Muscle of arm (tissue), 12 donors: ENCODE measurements around the gene B3GNT4. TPM values are rescaled to one million over a fixed set of nuclear protein-coding genes. Genes with fewer than 3 reads are reported as not detected.

ENCODE experiments used
- polyA plus RNA-seq, 12 donors: library from polyadenylated mRNA; unstranded; fragments of 120-200 nt; gene quantifications; one replicate each; pipeline ENCODE4 v1.2.1, GENCODE V29; 2013; ENCODE audit not compliant: insufficient read length in 12 of 12

B3GNT4 gene
- polyA plus RNA-seq, 12 donors, result 0.17 to 2.6 (median 0.52) TPM; not detected in 4

Other genes starting within 250 kb of the B3GNT4 start
- gene BCL7A, start 181.8 kb upstream of the B3GNT4 start, polyA plus RNA-seq, result 10 to 100 TPM in 11 of 12 donors, not detected in 1; 13.0 to 22.2 (median 15.7) TPM
- 100 to 1,000 TPM in 1 of 12 donors, 10 to 100 TPM in 11; 19.4 to 228 (median 32.2) TPM for gene MLXIP, start 125.0 kb upstream of the B3GNT4 start, polyA plus RNA-seq
- gene IL31, start 29.5 kb upstream of the B3GNT4 start, polyA plus RNA-seq, result not detected
- under 1 TPM in 9 of 12 donors, not detected in 3; 0.19 to 0.97 (median 0.32) TPM for gene LRRC43, start 20.6 kb upstream of the B3GNT4 start, polyA plus RNA-seq
- gene DIABLO, start 22.3 kb downstream of the B3GNT4 start, polyA plus RNA-seq, result 10 to 100 TPM in 11 of 12 donors, not detected in 1; 28.3 to 44.7 (median 42.3) TPM
- 10 to 100 TPM in 11 of 12 donors, not detected in 1; 10.9 to 27.8 (median 14.1) TPM for gene VPS33A, start 62.8 kb downstream of the B3GNT4 start, polyA plus RNA-seq
- 10 to 100 TPM in 11 of 12 donors, not detected in 1; 17.6 to 51.9 (median 24.4) TPM for gene CLIP1, start 219.0 kb downstream of the B3GNT4 start, polyA plus RNA-seq